ENCODE measurements around the gene CCDC149.

CCDC149 gene

DNA sequence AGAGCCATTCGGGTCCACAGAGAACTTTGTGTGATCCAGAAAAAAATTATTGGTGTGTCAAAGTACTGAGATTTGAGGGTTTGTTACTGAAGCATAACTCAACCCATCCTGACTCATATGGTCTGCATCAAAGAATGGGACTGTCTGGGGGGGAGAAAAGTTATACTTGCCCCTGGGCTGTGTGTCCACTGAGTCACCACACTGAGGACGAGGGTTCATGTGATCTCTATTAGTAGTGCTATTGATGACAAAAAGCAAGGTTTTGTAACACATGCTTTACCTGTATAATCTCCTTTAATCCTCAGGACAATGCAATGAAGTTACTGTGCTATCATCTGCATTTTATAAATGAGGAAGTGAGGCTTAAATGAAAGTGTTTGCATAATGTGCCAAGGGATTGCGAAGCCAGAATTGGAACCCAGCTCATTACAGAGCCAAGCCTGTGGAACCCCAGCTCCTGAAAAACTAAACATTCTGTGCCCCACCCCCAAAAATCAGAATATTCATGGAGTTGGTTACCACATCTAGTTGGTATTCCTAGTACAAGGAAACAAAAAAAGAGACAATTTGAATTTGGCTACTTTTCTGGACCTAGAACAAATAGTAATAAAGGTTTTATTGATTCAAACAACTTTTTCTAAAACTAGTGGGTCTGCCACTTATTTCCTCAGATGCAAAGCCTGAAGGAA is 31.2 kb downstream of the CCDC149 start:
- DNase-seq (ENCODE audit: low spot score) = no peak

GRCh38 chr4:24880186-24880585 is 32.7 kb downstream of the CCDC149 start:
- DNase-seq (ENCODE audit: low spot score) = no peak

- DNase-seq (ENCODE audit: low spot score) = no peak
Observed at GRCh38 chr4:24878636-24879016, 34.2 kb downstream of the CCDC149 start.

GRCh38 chr4:24877868-24878635 is 34.8 kb downstream of the CCDC149 start:
- DNase-seq (ENCODE audit: low spot score) = no peak

DNA sequence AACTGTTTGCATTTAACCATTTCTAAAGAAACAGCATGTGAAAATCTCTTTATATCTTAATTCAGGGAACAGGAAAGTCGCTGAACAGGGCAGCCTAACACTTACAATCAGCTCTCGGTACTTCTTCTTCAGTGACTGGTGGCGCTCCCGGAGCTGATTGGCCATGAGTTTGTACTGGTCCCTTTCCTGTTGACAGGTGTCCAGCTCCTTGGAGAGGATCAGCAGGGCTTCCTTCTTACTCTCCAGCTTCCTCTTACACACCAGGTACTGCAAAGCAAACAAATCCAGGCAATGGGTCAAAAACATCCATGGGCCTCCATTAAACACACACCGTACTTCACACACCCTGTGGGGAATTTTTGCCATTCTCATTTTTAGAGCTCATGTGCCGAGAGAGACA is 36.4 kb downstream of the CCDC149 start:
- no peak for DNase-seq (ENCODE audit: low spot score)

GRCh38 chr4:24872720-24873119 is 40.1 kb downstream of the CCDC149 start:
- no peak for DNase-seq (ENCODE audit: low spot score)

DNA sequence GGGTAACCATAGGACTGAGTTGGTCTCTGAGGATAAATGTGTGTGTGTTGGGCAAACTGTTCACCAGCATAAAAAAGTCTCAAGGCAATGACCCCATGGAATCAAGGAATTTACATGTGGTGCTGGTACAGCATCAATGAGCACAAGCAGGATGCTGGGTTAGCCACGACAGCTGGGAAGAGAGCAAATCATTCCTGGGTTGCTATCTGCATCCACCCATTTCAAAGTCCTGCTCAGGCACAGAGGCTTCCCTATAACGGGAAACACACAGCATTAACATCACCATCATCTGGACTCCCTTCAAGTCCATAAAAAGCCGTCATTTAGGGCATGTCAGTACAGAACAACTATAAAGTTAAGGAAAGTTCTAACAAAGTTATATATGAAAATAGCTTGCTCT is 41.6 kb downstream of the CCDC149 start:
- DNase-seq (ENCODE audit: low spot score) = no peak

GRCh38 chr4:24867766-24868296 is 45.0 kb downstream of the CCDC149 start:
- no peak for DNase-seq (ENCODE audit: low spot score)

DNA sequence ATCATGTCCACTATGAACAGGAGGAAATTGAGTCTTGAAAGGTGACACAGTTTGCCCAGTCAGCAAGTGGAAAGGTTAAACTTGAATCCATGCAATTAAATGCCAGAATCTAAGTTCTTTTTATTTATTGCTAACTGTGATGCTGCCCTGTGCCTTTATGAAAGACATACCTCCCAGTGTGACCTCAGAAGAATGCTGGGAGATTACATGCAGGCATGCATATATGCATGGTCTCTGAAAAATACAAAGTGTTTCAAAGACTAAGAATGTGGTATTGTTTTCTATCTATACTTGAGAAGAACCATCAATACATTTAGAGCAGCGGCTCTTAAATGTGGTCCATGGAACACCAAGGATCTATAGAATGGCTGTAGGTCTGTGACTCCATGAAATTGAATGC is 45.6 kb downstream of the CCDC149 start:
- DNase-seq (ENCODE audit: low spot score) = no peak

DNA sequence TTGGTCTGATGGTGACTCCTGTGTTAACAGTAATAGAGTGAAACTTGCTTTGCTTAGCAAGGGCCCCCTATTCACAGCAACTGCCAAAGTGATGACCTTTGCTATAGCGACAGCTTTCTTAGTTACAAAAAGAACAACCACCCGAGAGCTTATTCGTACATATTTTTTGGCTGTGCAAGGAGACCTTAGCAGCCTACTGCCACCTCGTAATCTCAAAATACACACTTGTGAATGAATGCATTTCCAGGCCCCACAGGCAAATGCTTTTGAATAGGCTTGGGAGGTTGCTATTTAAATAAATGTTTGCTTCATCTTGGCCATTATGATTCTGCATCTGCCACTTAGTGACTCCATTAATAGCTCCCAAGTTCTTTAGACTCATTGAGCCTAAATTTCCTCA is 47.4 kb downstream of the CCDC149 start:
- no peak for DNase-seq (ENCODE audit: low spot score)

DNA sequence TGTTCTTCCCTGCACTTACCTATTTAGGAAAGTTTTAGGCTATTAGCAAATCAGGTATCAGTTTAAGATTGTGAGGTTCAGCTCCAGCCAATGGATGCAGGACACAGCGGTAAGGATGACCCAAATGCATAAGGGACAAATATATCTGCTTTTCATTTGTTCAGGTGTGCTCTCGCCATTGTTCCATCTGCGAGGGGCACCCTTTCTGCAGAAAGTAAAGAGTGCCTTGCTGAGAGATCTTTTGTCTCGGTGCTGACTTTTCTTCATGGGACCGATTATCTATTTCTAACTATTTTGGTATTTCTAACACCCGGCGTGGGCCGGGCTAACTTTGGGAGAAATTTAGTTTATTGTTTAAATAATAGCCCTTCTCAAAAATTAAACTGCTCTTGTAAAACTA is 49.0 kb downstream of the CCDC149 start:
- DNase-seq (ENCODE audit: low spot score) = no peak

DNA sequence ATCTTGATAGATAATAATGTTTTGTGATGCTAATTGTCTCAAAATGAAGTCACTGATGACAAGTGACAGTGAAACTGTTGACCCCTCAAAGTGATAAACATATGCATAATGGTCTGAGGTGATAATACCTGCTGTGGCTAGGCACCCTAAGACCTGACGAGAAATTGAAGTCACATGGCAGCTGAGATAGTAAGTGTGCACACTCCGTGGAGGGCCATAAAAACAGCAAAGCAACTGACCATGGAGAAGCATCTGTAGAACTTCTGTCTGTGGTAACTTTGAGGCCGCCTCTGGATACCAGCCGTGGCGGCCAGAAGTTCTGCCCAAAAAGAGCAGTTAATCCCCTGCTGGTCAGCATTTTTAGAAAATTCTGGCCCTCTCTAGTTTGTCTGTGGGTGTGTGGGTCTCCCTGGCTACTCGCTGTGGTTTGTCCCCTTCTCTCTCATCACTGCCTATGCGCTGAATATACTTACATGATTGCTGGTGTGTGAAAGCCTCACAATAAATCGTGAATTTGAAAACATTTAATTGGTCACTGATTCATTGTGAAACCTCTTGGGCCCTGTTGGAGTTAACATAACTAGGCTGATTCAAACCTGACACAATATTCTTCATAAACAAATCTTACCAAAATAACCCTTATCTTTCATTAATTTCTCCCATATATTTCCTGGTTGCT is 50.6 kb downstream of the CCDC149 start:
- DNase-seq (ENCODE audit: low spot score) = no peak

DNA sequence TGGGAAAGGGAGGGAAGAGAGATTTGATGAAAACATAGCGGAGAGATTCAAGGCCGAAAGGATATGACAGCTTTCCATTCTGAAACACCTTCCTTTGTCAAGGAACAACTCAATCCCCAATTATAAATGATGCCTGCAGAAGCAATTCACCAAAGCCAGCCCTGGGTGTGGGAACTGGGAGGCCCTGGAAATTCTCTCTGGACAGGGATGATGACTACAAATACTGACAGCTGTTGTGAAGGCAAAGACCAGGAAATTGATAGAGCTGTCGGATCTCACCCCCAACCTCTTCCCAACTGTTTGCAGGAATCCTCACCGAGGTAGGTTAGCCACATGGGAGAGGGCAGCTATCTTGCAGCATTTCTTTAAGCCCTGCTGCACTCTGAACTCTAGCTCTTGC is 54.3 kb downstream of the CCDC149 start:
- no peak for DNase-seq (ENCODE audit: low spot score)

- no peak for DNase-seq (ENCODE audit: low spot score)
Observed at GRCh38 chr4:24858026-24858425, 54.8 kb downstream of the CCDC149 start.

- no peak for DNase-seq (ENCODE audit: low spot score)
Observed at GRCh38 chr4:24856586-24856985, 56.3 kb downstream of the CCDC149 start.

DNA sequence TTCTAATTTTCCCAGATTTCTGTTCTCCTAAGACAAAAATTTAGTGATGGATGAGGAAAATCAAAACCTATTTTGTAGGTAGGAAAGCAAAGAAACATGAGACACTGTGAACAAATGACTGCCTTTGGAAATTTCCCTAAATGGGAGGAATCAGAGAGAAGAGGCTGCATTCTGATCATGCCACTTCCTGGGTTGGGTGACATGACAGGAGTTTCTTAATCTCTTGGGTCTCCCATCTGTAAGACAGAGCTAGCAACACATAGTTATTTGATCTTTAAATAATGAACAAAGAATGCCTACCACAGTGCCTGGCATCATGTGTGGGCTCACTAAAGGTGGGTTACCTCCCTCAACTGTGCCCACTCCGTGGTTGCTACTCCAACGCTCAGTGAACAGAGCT is 57.1 kb downstream of the CCDC149 start:
- DNase-seq (ENCODE audit: low spot score) = no peak

- no peak for DNase-seq (ENCODE audit: low spot score)
Observed at GRCh38 chr4:24853142-24853541, 59.7 kb downstream of the CCDC149 start.

DNA sequence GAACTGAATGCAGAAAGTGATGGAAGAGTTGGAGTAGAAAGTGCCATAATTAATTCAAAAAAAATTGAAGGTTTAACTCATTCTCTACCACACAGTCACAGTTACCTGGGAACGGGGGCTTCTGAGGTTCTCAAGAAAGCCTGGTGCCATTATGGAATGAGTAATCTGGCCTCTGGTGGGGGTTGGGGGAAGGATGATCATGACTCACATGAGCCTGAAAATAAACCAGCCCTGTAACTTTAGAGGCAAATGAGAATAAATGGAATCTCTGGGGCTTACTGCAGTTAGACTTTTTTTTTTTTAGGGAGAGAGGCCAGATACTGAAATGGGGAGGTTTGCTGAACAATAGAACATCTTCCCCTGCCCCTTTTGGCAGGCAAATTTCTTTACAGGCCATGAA is 62.2 kb downstream of the CCDC149 start:
- DNase-seq (ENCODE audit: low spot score) = peak; percentile 50

DNA sequence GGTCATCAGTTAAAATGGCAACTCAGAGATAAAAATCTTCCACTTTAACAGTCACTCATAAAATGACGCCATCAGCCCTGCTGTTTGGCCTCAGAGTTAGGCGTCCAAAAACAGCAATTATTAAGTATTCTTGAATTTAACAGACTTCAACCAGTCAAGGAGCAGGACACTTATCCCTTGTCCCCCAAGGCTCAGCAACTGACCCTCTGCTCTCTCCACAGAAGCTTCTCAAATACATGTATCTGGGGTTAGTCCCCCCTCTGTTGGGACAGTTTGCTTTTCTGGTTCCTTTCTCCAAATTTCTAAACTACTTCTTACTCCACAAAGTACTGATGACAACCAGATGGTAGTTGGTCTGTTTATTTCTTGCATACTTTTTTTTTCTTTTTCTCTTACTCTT is 63.1 kb downstream of the CCDC149 start:
- no peak for DNase-seq (ENCODE audit: low spot score)

- no peak for DNase-seq (ENCODE audit: low spot score)
Observed at GRCh38 chr4:24849351-24849750, 63.5 kb downstream of the CCDC149 start.

- no peak for DNase-seq (ENCODE audit: low spot score)
Observed at GRCh38 chr4:24846716-24847115, 66.1 kb downstream of the CCDC149 start.

DNA sequence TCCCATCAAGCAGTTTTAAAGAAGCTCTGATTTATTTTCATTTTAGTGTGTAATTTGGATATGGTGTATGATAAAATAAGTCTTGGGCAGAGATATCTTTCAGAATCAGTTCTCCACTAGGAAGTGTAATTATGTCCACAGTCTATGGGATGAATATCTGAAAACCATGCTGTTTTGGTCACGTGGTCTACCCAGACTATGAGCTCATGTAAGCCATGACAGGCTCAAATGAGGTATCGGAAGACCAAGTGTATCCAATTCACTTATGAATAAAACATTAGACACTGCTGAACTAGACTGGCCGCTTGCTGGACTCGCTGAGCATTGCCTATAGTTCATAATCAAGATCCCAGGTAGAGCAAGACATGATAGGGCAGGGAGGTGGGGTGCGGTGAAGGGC is 66.9 kb downstream of the CCDC149 start:
- DNase-seq (ENCODE audit: low spot score) = no peak

GRCh38 chr4:24845132-24845531 is 67.7 kb downstream of the CCDC149 start:
- no peak for DNase-seq (ENCODE audit: low spot score)

Measured in kidney capillary endothelial cell (primary cell).